Measurements from ENCODE around the gene MAP3K14. TPM values are rescaled to one million over a fixed set of nuclear protein-coding genes. Genes with fewer than 3 reads are reported as not detected.

Gene MAP3K14
- total and polyA plus RNA-seq, 11 donors: 9.0 to 21.9 (median 11.4) TPM

DNA sequence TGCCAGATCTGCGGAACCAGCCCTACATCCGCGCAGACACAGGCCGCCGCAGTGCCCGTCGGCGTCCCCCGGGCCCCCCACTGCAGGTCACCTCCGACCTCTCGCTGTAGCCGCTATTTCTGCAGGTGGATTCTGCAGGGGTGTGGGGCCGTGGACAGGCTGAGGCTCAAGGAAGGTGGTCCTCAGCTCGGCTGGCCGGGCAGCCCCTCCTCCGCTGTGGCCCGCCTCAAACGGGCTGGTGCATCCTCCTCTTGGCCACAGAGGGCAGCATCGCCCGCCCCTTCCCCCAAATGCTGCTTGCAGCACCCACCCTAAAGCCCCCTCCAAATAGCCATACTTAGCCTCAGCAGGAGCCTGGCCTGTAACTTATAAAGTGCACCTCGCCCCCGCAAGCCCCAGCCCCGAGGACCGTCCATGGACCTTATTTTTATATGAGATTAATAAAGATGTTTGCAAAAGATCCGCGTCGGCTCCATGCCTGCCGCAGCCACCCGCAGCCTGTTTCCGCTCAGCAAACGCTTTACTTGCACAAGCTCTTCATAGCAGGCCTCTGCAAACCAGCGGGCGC is 69.9 kb downstream of the MAP3K14 start:
- Histone ChIP-seq H3K27me3 (no peaks in the 10 kb centered on the region), H3K9me3 (no peaks in the 10 kb centered on the region), H3K27ac (peak overlapping the region in 10 of 12 donors; percentile 21 to 84 (median 46)), H3K36me3 (peaks cover 0 to 50% (median 6%) of the 10 kb centered on the region in 9 donors), H3K4me1 (peaks cover 0 to 29% (median 18%) of the 10 kb centered on the region in 12 donors), H3K4me3 (peak overlapping the region; percentile 24 to 63 (median 54))
- no peak for TF ChIP-seq POLR2A (IDR thresholded peaks at IDR 0.05)
- TF ChIP-seq, protein P1, sequence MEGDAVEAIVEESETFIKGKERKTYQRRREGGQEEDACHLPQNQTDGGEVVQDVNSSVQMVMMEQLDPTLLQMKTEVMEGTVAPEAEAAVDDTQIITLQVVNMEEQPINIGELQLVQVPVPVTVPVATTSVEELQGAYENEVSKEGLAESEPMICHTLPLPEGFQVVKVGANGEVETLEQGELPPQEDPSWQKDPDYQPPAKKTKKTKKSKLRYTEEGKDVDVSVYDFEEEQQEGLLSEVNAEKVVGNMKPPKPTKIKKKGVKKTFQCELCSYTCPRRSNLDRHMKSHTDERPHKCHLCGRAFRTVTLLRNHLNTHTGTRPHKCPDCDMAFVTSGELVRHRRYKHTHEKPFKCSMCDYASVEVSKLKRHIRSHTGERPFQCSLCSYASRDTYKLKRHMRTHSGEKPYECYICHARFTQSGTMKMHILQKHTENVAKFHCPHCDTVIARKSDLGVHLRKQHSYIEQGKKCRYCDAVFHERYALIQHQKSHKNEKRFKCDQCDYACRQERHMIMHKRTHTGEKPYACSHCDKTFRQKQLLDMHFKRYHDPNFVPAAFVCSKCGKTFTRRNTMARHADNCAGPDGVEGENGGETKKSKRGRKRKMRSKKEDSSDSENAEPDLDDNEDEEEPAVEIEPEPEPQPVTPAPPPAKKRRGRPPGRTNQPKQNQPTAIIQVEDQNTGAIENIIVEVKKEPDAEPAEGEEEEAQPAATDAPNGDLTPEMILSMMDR (IDR thresholded peaks at IDR 0.05): peak in 11 of 12 donors; percentile 23 to 58 (median 42)
- 5 to 33% (median 17%) methylated on average over 18 to 33 of the region's 33 CpGs for WGBS, 4 donors
- DNase-seq (peak in 1 of 5 donors; percentile 52), ATAC-seq (peak in 3 of 4 donors; percentile 3 to 45 (median 33))
- intact Hi-C loops (cut with DNase I): loop anchor here in 2 of 10 donors (1.0 to 2.0 kb wide), 2 partner anchors 14 to 138 kb away; no protein-coding TSS in a partner anchor

DNA sequence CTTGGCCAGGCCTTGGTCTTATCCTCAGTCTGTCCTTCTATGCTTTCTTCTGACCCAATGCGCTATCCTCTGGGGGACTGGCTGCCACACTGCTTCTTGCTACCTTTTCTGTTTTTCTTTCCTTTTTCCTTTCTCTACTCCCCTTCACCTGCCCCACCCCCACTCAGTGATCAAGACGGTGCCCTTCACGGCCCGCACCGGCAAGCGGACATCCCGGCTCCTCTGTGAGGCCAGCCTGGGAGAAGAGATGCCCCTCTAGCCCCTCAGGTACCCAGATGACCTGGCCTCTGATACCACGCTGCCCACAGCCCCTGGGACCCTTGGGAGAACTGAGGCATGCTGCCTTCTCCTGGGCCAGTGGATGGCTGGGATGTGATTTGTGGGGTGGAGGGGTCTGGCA is 70.5 kb downstream of the MAP3K14 start:
- Histone ChIP-seq H3K27me3 (no peaks in the 10 kb centered on the region), H3K4me3 (peak overlapping the region in 5 of 12 donors; percentile 45 to 63 (median 54)), H3K9me3 (no peaks in the 10 kb centered on the region), H3K36me3 (peaks cover 0 to 53% (median 6%) of the 10 kb centered on the region in 9 donors), H3K27ac (peak overlapping the region in 1 of 12 donors; percentile 84), H3K4me1 (peaks cover 0 to 30% (median 18%) of the 10 kb centered on the region in 12 donors)
- 82 to 88% (median 85%) methylated on average over 8 of the region's 8 CpGs for WGBS, 4 donors
- TF ChIP-seq, protein P1 (IDR thresholded peaks at IDR 0.05): no peak
- TF ChIP-seq POLR2A (IDR thresholded peaks at IDR 0.05): no peak
- ATAC-seq (no peak), DNase-seq (no peak)
- intact Hi-C loops (cut with DNase I): loop anchor here in 1 of 10 donors (2.0 kb wide), 1 partner anchor 14 kb away; no protein-coding TSS in a partner anchor

DNA sequence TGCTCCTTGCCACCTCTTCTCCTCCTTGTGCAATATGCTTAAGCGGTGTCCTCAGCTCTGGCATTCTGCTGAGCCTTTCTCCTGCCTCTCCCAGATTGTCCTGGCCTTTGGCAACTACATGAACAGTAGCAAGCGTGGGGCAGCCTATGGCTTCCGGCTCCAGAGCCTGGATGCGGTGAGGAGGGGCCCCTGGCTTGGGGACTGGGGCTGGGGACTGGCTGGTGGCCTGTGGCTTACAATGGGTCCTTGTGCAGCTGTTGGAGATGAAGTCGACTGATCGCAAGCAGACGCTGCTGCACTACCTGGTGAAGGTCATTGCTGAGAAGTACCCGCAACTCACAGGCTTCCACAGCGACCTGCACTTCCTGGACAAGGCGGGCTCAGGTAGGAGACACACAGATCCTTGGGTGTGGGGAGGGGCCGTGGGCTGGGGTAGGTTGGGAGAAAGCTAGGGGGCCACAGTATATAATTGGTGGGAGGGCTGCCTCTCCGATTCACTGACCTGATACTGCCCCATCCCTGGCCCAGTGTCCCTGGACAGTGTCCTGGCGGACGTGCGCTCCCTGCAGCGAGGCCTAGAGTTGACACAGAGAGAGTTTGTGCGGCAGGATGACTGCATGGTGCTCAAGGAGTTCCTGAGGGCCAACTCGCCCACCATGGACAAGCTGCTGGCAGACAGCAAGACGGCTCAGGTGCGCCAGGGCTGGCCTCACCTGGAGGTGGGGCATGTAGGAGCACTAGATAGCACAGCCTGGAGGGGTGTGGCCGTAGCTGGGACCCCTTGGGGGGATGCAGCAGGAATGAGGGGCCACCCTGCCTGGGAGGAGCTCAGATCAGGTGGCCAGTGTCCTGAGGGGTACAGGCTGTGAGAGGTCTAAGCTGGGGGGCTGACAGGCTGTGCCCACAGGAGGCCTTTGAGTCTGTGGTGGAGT is 71.8 kb downstream of the MAP3K14 start:
- H3K27ac ChIP-seq: no peak overlapping the region
- TF ChIP-seq POLR2A (IDR thresholded peaks at IDR 0.05): no peak
- TF ChIP-seq, protein P1 (IDR thresholded peaks at IDR 0.05): no peak
- no peaks in the 10 kb centered on the region for H3K9me3 ChIP-seq
- peaks cover 0 to 67% (median 8%) of the 10 kb centered on the region in 9 donors for H3K36me3 ChIP-seq
- H3K27me3 ChIP-seq: no peaks in the 10 kb centered on the region
- peaks cover 0 to 35% (median 18%) of the 10 kb centered on the region in 12 donors for H3K4me1 ChIP-seq
- 93 to 97% (median 96%) methylated on average over 14 to 21 of the region's 21 CpGs for WGBS, 4 donors
- DNase-seq: no peak
- H3K4me3 ChIP-seq: no peak overlapping the region
- intact Hi-C loops (cut with DNase I): no loop called here
- ATAC-seq: no peak

DNA sequence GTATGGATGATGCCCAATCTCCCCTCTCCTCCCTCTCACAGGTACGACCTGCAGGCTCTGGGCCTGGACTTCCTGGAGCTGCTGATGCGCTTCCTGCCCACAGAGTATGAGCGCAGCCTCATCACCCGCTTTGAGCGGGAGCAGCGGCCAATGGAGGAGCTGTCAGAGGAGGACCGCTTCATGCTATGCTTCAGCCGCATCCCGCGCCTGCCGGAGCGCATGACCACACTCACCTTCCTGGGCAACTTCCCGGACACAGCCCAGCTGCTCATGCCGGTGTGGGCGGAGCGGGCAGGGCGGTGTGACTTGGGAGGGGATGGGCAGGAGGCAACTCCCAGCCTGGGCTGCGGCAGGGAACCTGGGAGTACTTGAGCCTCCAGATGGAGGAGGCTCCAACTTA is 73.1 kb downstream of the MAP3K14 start:
- DNase-seq (no peak), ATAC-seq (no peak)
- intact Hi-C loops (cut with DNase I): no loop called here
- H3K27ac ChIP-seq: no peak overlapping the region
- no peak for TF ChIP-seq POLR2A (IDR thresholded peaks at IDR 0.05)
- TF ChIP-seq, protein P1 (IDR thresholded peaks at IDR 0.05): no peak
- no peak overlapping the region for H3K4me3 ChIP-seq
- no peaks in the 10 kb centered on the region for H3K27me3 ChIP-seq
- 83 to 96% (median 93%) methylated on average over 11 to 18 of the region's 18 CpGs for WGBS, 4 donors
- H3K4me1 ChIP-seq: peaks cover 0 to 35% (median 18%) of the 10 kb centered on the region in 12 donors
- no peaks in the 10 kb centered on the region for H3K9me3 ChIP-seq
- peaks cover 0 to 79% (median 8%) of the 10 kb centered on the region in 9 donors for H3K36me3 ChIP-seq
